GM19240 (cell line): ENCODE results near the gene KCNQ4.

Source experiments
- DNase-seq: peaks from one replicate; pipeline ENCODE4 v3.0.0; 2011; ENCODE audit warnings: low spot score; ENCODE audit not compliant: insufficient read length

Gene KCNQ4

DNA sequence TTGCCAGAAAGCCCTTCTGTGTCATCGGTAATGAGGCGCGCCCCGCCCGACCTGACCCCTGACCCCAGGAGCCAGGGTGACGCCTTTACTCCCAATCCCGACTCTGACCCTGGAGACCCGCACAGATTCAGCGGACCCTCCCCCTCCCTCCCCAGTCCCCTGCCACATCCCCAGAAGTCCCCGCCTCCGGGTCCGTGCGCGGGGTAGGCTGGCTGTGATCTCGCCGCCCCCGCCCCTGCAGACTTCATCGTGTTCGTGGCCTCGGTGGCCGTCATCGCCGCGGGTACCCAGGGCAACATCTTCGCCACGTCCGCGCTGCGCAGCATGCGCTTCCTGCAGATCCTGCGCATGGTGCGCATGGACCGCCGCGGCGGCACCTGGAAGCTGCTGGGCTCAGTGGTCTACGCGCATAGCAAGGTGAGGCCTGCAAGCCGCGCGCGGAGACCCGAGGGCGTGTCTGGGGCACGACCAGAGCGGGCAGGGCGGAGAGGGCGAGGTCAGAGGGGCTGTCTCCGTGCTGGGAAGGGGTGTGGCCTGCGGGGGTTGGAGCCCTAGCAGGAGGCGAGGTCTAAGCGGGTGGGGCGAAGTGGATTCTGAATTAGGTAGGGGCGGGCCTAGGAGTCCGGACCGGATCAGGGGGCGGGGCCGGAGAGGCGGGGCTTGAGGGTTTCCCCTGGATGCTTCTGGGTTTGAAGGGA, 34.8 kb downstream of the KCNQ4 start:
- peak; percentile 72 for DNase-seq

DNA sequence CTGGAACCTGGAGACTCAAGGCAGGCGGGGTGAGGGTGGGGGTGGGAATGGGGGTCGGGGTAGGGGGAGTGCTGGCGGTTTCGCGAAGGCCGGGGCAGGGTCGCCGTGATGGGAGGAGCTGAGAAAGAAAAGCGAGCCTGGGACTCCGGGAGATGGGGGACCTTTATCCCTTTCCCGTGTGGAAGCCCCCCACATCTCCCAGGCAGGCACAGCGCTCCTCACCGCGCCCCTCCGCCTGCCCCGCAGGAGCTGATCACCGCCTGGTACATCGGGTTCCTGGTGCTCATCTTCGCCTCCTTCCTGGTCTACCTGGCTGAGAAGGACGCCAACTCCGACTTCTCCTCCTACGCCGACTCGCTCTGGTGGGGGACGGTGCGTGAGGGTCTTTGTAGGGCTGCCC, 35.5 kb downstream of the KCNQ4 start:
- DNase-seq: no peak

DNA sequence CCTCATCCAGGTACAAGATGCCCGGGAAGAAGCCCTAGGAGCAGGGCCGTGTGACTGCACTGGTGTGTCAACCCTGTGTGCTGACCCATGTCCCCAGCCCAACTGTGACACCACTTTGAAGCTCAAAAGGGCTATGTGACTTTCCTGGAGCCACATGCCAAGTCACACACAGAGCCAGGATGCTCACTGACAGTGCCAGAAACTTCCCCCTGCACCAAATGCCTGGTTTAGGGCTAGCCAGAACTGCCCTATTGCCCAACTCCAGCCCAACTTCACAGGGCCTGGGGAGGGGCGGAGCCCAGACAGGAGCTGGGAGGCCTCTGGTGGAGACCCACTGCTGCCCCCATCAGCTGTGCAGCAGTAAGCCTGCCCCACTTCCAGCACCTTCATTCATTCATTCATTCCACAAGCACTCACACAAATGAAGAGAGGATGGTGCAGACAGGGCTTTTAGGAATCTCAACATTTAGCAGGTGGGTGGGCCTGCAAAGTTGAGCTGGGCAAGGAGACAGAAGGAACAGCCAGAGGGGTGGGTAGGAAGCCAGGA, 36.7 kb downstream of the KCNQ4 start:
- DNase-seq: no peak

DNA sequence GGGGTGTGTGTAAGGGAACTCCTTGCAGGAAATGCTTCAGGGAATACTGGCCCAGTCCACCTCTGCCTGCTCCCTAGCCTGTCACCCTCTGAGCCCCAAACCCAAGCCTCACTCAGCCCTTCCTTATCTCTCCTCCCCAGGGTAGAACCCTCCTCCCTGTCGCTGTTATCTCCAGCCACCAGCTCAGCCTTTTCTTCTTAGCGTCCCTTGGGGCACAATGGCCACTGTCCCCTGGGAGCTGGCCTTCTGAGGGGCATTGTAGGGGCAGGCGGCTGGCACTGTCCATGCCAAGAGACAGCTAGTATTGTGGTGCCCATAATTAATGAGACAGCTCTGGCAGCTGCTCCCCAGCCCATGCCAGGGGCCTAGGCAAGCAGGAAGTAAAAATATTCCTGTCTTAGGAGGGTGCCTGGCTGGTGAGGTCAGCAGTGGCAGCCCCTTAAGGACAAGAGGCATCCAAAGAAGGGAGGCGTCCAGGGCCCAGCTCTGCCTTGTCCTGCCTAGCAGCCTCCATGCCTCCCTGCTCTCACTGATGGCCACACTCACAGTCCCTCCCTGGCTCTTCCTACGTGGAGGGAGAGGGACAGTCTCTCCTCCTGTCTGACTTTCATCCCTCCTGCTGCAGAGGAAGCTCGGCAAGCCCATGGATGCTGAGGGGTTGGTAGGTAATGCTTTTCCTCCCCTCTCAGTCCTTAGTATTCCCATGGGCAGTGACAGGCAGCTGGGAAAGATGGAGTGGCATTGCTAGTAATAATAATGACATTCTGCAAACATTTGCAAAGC, 37.5 kb downstream of the KCNQ4 start:
- no peak for DNase-seq

DNA sequence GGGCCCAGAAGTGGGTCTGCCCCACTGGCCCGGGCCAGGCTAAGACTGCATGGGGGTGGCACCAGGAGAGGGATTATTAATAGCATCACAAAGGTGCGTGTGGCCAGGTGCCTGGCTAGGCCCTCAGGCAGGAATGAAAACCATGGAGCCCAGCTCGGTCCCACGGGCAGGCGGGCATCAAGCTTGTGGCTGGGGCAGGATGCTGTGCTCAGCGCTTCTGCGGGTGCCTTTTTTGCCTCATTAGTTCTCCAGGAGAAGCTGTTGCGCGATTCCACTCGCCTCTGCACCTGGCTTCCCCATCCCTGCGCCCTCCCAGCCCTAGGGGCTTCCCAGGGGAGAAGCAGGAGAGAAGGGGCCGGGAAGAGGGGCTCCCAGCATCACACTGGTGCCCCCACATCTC, 39.3 kb downstream of the KCNQ4 start:
- DNase-seq: no peak

DNA sequence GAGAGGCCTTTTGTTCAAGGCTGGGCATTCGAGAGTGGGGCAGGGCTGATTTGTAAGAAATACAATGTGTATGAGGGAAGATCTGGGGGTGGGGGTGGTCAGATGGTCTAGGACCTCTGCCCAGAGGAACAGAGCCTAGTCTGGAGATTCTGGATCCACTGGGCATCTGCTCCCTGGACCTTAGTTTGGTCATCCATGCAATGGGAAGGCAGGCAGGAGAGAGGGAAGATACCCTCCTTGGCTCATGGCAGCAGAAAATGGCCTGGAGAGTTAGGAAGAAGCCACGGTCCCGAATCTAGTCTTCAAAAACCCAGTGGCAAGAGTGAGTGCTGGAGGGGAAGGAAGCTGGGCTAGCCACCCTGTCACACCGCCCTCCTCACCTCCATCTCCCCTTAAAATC, 39.8 kb downstream of the KCNQ4 start:
- no peak for DNase-seq

DNA sequence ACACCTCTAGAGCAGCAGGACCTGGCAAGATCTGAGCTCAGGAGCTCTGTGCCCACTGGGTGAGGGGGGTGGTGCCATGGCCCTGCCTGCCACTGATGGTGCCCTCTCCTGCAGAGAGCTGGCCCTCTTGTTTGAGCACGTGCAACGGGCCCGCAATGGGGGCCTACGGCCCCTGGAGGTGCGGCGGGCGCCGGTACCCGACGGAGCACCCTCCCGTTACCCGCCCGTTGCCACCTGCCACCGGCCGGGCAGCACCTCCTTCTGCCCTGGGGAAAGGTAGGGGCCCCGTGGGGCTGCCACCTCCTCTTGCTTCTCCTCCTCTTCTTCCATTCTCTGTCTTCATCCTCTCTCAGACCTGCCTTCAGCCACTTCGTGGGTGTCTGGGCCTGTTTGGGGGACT, 40.4 kb downstream of the KCNQ4 start:
- DNase-seq: no peak

DNA sequence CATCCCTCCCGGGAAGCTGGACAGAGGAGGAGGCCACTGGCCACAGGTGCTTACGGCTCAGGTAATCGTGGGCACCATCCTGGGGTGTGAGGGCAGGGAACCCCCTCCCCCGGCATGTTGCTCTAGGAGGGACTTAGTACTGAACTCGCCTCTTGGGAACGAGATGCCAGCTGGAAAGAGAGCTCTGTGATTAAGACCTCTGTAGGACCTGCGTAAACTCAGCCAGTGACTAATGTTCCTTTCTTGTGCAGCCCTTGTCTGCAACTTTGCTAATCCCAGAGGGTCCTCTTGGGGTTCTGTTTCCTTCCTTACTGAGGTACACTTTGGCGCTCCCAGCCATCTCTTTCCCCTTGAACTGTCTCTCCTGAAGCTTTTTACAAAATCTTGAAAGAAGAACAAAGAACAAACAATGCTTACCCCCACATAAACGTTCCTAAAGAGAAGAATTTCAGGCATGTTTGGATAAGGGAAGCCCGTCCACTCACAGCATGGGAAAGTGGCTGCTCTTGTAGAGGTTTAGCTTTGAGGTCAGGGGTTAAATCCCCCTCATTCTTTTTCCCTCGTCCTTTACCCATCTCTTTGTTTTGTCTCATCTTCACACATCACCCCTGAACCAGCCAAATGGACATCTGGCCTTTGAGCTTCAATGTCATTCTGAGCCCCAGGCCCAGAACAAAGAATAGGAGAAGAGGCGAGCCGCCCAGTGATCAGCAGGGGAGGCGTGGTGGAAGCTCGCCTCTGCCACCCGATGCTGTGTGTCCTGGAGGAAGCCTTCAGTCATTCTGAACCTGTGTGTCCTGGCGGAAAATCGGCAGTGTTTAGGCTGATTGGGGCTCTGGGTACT, 41.2 kb downstream of the KCNQ4 start:
- no peak for DNase-seq

DNA sequence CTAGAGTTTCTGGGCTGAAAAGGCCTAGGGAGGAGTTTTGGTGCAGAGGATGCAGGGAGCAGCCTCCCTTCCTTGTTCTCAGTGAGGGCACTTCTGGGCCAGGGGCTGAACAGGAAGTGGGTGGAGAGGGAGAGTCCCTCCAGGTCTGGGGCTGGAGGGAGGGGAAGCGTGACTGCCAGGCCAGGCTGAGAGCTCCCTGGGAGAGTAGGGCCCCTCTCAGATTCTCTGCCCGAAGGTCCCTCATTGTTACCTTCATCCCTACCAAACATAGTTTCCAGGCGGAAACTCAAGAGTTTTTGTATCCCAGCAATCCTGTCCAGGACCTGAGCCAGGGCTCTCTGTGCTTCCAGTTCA, 41.8 kb downstream of the KCNQ4 start:
- DNase-seq: no peak

DNA sequence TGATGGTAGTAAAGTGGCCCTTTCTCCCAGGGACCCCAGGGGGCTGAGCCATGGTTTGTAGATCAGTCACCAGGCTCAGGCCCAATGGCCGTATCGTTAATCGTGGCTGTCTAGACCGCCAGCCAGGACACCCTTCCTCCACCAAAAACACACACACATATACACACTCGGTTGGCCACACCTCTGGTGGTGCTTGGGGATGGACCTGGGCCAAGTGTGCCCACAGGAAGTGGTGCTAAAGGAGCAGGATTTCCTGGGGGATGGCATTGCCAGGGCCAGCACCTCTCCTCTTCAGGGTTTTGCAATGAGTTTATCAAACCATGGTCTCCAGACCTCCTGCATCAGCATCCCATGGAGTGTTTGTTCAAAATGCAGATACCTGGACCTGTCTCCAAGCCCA, 42.4 kb downstream of the KCNQ4 start:
- no peak for DNase-seq

DNA sequence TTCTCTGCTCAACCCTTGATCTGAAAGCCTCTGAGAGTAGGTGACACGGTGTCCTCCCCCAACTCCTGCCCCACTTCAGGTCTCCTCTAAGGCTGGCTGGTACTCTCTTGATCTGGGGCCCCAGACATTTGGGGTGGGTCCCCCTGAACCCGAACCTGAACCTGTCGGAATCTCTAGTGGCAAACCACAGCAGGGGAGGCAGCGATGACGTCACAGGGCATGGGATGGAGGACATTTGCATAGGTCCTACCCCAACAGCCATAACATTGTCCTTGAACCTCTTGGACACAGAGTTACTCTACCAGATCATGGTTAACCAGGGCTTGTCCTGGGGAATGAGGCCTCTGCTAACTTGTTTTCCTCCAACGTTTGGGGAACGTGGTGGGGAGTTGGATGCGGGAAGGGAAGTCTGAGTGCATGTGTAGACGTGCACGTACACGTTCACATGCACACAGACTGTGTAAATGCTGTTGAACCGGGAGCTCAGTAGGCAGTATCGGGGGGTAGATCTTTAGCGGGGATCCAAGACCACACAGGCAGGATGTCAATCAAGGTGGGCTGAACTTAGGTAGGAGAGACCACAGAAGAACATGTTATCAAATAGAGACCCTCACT, 46.2 kb downstream of the KCNQ4 start:
- no peak for DNase-seq

DNA sequence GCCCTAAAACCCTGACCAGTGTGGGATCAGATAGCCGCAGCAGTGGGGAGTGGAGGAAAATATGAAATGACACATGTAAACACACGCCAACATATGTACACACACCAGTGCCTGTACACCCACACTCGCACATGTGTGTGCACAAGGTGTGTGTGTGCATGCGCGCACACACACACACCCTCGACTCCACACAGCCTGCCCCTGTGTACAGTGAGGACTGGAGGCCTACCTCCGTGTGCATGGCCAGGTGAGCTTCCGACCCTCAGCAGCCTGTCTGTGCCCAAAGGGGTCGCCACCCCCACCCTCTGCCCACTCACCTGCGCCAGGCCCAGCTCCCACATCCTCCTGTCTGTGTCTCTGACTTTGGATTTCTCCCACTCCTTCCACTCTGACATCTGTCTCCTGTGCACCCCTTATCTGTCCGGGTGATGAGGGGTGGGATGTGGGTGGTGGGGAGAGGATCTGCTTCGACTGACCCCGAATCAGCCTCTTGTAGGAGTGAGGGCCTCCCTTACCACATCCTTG, 46.9 kb downstream of the KCNQ4 start:
- DNase-seq: no peak

DNA sequence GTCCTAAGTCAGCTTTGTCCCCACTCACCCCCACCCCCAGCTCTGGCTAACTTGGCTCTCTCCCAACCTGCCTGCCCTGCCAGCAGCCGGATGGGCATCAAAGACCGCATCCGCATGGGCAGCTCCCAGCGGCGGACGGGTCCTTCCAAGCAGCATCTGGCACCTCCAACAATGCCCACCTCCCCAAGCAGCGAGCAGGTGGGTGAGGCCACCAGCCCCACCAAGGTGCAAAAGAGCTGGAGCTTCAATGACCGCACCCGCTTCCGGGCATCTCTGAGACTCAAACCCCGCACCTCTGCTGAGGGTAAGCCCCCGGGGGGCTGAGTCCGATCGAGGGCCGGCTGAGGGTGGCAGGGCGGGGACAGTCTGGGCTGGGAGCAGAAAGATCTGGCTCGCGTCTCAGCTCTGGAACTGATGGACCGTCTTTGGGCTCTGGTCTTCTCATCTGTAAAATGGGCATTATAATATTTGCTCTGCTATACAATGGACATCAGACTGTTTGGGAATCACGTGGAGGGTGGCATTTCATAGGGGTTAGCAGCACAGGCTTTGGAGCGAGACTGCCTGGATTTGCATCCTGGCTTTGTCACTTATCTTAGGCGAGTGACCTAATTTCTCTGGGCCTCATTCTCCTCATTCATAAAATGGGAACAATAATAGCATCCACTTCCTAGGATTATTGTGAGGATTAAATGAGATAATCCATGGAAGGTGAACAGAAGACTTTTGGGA, 47.6 kb downstream of the KCNQ4 start:
- no peak for DNase-seq

DNA sequence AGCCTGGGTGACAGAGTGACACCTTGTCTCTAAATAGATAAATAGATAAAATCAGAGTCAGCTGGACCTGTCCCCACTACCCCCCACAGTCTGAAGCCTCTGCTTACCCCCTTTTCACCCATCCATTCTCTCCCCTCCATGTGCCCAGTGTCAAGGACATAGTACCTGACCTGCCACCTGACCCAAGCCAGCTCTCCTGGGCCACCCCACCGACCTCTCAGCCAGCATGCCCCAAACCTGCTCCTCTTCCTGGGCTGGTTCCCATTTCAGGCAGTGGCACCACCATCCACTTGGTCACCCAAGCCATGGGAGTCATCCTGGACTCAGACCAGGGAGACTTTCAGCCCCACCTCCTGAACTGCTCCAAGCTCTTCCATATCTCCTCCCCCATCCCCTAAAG, 50.4 kb downstream of the KCNQ4 start:
- no peak for DNase-seq

DNA sequence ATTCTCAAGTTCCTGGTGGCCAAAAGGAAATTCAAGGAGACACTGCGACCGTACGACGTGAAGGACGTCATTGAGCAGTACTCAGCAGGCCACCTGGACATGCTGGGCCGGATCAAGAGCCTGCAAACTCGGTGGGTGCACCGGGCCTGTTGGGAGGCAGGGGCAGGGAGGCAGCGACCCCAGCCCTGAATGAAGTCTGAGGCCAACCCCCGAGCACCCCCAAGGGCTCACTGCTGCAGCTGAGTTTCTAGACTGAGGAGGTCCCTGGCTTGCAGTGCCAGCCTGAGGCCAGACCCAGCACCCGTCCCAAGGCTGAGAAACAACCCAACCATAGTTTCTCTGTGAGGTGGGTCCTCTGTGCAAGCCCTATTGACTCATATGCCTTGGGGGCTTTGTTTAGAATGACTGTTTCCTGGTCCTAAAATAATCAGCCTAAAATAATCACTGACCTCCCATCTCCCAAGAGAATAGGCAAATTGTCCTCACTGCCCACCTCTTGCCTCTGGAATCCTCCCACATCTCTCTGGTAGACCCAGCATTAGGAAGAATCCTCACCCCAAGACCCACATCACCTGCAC, 51.5 kb downstream of the KCNQ4 start:
- DNase-seq: no peak

DNA sequence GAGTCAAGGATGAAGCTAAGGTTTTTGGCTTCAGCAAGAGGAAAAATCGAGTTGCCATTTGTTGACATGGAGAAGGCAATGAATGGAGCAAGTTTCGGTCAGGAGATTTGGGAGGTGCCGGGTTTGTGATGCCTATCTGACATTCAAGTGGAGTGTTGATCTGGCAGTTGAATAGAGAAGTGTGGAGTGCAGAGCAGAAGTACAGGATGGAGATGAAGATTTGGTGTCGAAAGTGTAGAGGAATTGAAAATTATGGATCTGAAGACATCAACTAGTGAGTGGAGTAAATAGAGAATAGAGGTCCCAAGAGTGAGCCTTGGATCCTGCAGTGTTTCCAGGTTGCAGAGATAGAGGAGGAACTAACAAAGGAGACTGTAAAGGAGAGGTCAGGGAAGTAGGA, 52.7 kb downstream of the KCNQ4 start:
- DNase-seq: no peak

DNA sequence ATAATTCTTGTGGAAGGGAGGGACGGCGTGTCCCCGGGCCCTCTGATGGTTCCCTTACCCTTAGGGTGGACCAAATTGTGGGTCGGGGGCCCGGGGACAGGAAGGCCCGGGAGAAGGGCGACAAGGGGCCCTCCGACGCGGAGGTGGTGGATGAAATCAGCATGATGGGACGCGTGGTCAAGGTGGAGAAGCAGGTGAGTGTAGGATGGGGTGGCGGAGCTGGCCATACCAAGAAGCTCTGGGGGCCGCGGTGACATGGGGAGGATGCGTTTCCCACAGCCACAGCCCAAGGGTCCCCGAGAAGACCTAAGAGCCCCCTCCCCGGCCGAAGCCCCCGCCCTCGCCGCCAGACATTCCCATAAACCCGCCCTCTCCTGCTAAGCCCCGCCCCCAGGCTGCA, 54.0 kb downstream of the KCNQ4 start:
- DNase-seq: no peak

DNA sequence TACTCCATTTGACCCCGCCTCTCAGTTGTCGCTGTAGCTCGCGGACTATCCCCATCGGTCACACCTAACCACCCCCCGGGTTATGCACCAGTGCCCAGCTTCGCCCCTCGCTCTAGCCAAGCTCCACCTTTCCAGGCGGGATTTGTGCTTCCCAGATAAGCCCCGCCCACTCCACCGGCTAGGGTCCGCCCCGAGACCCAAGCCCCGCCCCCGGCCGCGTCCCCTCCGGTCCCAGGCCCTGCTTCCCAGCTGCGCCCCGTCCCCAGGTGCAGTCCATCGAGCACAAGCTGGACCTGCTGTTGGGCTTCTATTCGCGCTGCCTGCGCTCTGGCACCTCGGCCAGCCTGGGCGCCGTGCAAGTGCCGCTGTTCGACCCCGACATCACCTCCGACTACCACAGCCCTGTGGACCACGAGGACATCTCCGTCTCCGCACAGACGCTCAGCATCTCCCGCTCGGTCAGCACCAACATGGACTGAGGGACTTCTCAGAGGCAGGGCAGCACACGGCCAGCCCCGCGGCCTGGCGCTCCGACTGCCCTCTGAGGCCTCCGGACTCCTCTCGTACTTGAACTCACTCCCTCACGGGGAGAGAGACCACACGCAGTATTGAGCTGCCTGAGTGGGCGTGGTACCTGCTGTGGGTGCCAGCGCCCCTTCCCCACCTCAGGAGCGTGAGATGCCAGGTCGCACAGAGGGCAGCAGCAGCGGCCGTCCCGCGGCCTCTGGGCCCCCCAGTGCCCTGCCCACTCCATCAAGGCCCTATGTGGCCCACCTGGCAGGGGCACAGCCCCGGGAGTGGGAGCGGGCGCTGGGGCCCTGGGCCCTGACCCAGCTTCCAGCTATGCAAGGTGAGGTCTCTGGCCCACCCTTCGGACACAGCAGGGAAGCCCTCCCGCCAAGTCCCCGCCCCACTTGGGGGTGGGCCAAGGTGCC, 54.7 kb downstream of the KCNQ4 start:
- DNase-seq: no peak
